NB4 (cell line): ENCODE measurements around the gene SELENOW.

Experiments
- DNase-seq: peaks from one replicate; pipeline ENCODE4 v3.0.0; 2010; ENCODE audit warnings: low read depth
- H3K4me3 ChIP-seq: one replicate; pipeline ENCODE4 v1.5.1; 2011; ENCODE audit warnings: mild to moderate bottlenecking, low read depth, low read length, moderate library complexity
- MYC ChIP-seq: IDR thresholded peaks from 2 replicates; pipeline ENCODE4 v1.6.1; 2011; ENCODE audit warnings: low read depth, low read length
- POLR2A ChIP-seq: IDR thresholded peaks from 2 replicates; pipeline ENCODE4 v1.6.1; 2011; ENCODE audit warnings: mild to moderate bottlenecking; ENCODE audit not compliant: insufficient read length; ENCODE audit errors: extremely low read depth
- TF ChIP-seq, protein P1 (sequence below): IDR thresholded peaks from one replicate; pipeline ENCODE4 v1.5.1; 2012; ENCODE audit warnings: low read depth, low read length
- TF ChIP-seq, protein P2 (sequence below): IDR thresholded peaks from 2 replicates; pipeline ENCODE4 v1.6.1; 2011; ENCODE audit warnings: low read depth, low read length

SELENOW gene

GRCh38 chr19:47778049-47778953 is at the start of gene SELENOW:
SELENOW (plus strand) TSS chr19:47778703; CDS start chr19:47778786, 83 bp downstream.
- TF ChIP-seq POLR2A = peak; percentile 90
- TF ChIP-seq, protein P1, sequence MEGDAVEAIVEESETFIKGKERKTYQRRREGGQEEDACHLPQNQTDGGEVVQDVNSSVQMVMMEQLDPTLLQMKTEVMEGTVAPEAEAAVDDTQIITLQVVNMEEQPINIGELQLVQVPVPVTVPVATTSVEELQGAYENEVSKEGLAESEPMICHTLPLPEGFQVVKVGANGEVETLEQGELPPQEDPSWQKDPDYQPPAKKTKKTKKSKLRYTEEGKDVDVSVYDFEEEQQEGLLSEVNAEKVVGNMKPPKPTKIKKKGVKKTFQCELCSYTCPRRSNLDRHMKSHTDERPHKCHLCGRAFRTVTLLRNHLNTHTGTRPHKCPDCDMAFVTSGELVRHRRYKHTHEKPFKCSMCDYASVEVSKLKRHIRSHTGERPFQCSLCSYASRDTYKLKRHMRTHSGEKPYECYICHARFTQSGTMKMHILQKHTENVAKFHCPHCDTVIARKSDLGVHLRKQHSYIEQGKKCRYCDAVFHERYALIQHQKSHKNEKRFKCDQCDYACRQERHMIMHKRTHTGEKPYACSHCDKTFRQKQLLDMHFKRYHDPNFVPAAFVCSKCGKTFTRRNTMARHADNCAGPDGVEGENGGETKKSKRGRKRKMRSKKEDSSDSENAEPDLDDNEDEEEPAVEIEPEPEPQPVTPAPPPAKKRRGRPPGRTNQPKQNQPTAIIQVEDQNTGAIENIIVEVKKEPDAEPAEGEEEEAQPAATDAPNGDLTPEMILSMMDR = no peak
- TF ChIP-seq, protein P2, sequence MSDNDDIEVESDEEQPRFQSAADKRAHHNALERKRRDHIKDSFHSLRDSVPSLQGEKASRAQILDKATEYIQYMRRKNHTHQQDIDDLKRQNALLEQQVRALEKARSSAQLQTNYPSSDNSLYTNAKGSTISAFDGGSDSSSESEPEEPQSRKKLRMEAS = peak; percentile 40; the same call in 1 of the 2 replicates
- peak; percentile 48 for TF ChIP-seq MYC
- peak within 1 kb of the TSS; percentile 81 for H3K4me3 ChIP-seq
- peak; percentile 93 for DNase-seq

- peak; percentile 65 for DNase-seq
- no peak overlapping the region for H3K4me3 ChIP-seq
- no peak for TF ChIP-seq POLR2A
Measured at GRCh38 chr19:47729468-47729798, 49.1 kb upstream of the SELENOW start.

GRCh38 chr19:47729799-47730520 is 48.5 kb upstream of the SELENOW start:
- DNase-seq = peak; percentile 85
- no peak for TF ChIP-seq POLR2A
- TF ChIP-seq, protein P2 = no peak
- no peak overlapping the region for H3K4me3 ChIP-seq

- TF ChIP-seq MYC = no peak
- TF ChIP-seq, protein P2 = no peak
- TF ChIP-seq, protein P1 = no peak
- no peak for TF ChIP-seq POLR2A
- peak; percentile 26 for DNase-seq
- H3K4me3 ChIP-seq = no peak overlapping the region
Measured at GRCh38 chr19:47730521-47730889, 48.0 kb upstream of the SELENOW start.

- peak; percentile 30 for DNase-seq
- TF ChIP-seq POLR2A (no peak), MYC (no peak)
- TF ChIP-seq, protein P2 = no peak
- TF ChIP-seq, protein P1 = no peak
- no peak overlapping the region for H3K4me3 ChIP-seq
Measured at GRCh38 chr19:47730910-47731309, 47.6 kb upstream of the SELENOW start.

DNA sequence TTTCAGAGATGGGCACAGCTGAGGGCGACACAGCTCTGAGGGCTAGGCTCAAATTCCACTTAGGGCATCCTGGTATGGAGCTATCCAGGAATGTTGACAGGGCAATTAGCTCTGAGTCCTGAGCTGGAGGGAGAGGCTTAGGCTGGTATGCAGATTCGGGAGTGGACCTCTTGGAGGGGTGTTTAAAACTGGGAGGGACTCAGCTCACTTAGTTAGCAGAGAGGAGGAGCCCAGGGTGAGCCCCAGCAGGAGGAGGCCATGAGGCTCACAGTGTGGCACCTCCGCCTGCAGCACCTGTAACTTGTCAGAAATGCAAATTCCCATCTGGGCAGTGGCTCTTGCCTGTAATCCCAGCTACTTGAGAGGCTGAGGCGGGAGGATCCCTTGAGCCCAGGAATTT is 43.4 kb upstream of the SELENOW start:
- TF ChIP-seq, protein P2 = no peak
- no peak for TF ChIP-seq MYC
- TF ChIP-seq POLR2A = no peak
- TF ChIP-seq, protein P1 = no peak
- no peak overlapping the region for H3K4me3 ChIP-seq
- no peak for DNase-seq
